SH-SY5Y (cell line): ENCODE data around the gene MARCHF4.

Experiments used
- GATA2 ChIP-seq: IDR thresholded peaks from 2 replicates; pipeline ENCODE4 v1.6.1; 2011; ENCODE audit warnings: mild to moderate bottlenecking, low read depth, low read length
- GATA3 ChIP-seq: IDR thresholded peaks from 2 replicates; pipeline ENCODE4 v1.6.1; 2011; ENCODE audit warnings: low read depth, mild to moderate bottlenecking, low read length, moderate library complexity

GRCh38 chr2:216415541-216415940 is 43.3 kb upstream of the MARCHF4 start:
- TF ChIP-seq GATA3 (no peak), GATA2 (no peak)
